ENCODE results near the gene NT5DC3. TPM values are rescaled to one million over a fixed set of nuclear protein-coding genes. Genes with fewer than 3 reads are reported as not detected.

Gene NT5DC3
- total RNA-seq, 4 donors from 2014 or later = 64.5 to 185 (median 131) TPM

DNA sequence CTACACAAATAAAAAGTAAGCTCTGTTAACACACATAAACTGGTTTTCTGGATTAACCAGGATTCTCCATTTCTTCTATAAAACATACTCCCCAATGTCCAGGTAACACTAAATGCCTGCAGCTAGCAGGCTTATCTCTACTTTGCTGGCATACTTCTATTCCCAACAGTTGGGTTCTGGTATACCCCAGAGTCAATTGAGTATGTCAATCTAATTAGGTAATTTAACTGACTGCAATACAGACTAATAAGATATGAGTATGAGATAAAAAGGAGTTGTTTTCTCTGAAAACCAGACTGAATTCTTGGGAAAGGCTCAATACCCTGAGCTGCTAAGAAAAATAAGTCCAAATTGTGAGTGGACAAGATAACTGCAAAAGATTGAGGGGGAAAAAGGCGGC is 9.4 kb upstream of the NT5DC3 start:
- Histone ChIP-seq H3K27me3 (no peaks in the 10 kb centered on the region), H3K27ac (peak overlapping the region; percentile 92 to 99 (median 96)), H3K9me3 (no peaks in the 10 kb centered on the region), H3K36me3 (no peaks in the 10 kb centered on the region), H3K4me3 (no peak overlapping the region), H3K4me1 (peaks cover 23 to 82% (median 37%) of the 10 kb centered on the region in 3 donors)
- 93% methylated on average over 1 of the region's 1 CpG; no CpG with 5 or more reads in 1 of the 2 donors for WGBS, 2 donors (ENCODE audit: low coverage in 1 of 2)
- no peak for ATAC-seq
- TF ChIP-seq, protein P1, sequence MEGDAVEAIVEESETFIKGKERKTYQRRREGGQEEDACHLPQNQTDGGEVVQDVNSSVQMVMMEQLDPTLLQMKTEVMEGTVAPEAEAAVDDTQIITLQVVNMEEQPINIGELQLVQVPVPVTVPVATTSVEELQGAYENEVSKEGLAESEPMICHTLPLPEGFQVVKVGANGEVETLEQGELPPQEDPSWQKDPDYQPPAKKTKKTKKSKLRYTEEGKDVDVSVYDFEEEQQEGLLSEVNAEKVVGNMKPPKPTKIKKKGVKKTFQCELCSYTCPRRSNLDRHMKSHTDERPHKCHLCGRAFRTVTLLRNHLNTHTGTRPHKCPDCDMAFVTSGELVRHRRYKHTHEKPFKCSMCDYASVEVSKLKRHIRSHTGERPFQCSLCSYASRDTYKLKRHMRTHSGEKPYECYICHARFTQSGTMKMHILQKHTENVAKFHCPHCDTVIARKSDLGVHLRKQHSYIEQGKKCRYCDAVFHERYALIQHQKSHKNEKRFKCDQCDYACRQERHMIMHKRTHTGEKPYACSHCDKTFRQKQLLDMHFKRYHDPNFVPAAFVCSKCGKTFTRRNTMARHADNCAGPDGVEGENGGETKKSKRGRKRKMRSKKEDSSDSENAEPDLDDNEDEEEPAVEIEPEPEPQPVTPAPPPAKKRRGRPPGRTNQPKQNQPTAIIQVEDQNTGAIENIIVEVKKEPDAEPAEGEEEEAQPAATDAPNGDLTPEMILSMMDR (IDR thresholded peaks at IDR 0.05) = no peak
- TF ChIP-seq POLR2A (IDR thresholded peaks at IDR 0.05) (no peak), EP300 (IDR thresholded peaks at IDR 0.05) (no peak), POLR2AphosphoS5 (IDR thresholded peaks at IDR 0.05) (no peak)

DNA sequence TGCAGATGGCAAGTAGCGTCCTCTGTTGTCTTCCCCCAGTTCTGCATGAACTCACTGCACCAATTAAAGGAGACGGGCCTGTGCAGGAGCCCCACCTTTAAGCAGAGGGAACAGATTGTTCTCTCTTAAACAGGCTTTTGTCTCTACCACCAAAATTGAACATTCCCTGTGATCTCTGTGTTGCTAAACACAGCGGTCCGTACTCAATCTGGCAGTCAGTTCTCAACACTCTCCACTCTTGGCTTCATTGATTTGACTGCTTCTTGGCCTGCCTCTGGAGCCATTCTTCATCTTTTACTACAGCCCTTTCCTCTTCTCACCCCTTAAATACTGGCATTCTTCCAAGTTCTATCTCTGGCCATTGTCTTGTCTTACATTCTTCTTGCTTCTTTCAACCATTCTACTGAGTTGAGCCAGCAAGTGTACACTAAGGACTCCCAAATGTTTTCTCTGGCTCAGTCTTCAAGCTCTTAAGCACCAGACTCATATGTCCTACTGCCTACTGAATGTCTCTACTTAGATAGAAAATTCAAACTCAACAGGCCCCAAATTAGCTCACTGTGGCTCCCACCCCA is 8.0 kb upstream of the NT5DC3 start:
- TF ChIP-seq POLR2A (IDR thresholded peaks at IDR 0.05) (no peak), POLR2AphosphoS5 (IDR thresholded peaks at IDR 0.05) (peak; percentile 29), EP300 (IDR thresholded peaks at IDR 0.05) (peak; percentile 35)
- TF ChIP-seq, protein P1 (IDR thresholded peaks at IDR 0.05) = peak in 2 of 4 experiments; percentile 25 to 46
- ATAC-seq = peak; percentile 91
- peak overlapping the region; percentile 92 to 99 (median 96) for H3K27ac ChIP-seq

DNA sequence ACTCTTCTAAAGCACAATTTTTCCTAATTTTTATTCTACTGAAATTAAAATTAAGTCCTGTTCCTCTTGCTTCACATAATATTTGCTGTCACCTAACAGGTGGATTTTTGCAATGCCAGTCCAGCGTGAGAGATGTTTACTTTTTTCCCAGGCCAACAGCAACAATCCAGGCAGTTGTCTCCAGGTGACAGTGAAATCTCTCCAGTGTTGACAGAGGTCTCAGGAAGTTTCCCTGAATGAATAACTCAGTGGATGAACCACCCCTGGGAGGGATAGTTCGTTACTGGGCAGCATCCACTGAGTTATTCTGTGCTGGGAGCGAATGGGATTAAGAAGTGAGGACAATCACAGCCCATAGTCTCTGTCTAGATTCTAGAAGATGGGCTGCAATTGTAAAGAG is 7.1 kb upstream of the NT5DC3 start:
- no peaks in the 10 kb centered on the region for H3K27me3 ChIP-seq
- no peak overlapping the region for H3K4me3 ChIP-seq
- no peaks in the 10 kb centered on the region for H3K9me3 ChIP-seq
- H3K36me3 ChIP-seq = no peaks in the 10 kb centered on the region
- ATAC-seq = no peak
- peak overlapping the region; percentile 92 to 99 (median 96) for H3K27ac ChIP-seq
- H3K4me1 ChIP-seq = peaks cover 23 to 64% (median 32%) of the 10 kb centered on the region in 3 donors
- TF ChIP-seq POLR2A (IDR thresholded peaks at IDR 0.05) (no peak), POLR2AphosphoS5 (IDR thresholded peaks at IDR 0.05) (no peak), EP300 (IDR thresholded peaks at IDR 0.05) (no peak)
- TF ChIP-seq, protein P1 (IDR thresholded peaks at IDR 0.05) = no peak
- 0 to 43% methylated on average over 1 to 2 of the region's 3 CpGs for WGBS, 2 donors (ENCODE audit: low coverage in 1 of 2)

More for the DNA sequence above, 8.0 kb upstream of the NT5DC3 start:
- Histone ChIP-seq H3K27me3 (no peaks in the 10 kb centered on the region), H3K36me3 (no peaks in the 10 kb centered on the region), H3K4me1 (peaks cover 23 to 73% (median 32%) of the 10 kb centered on the region in 3 donors), H3K9me3 (no peaks in the 10 kb centered on the region), H3K4me3 (no peak overlapping the region)
- 10 to 48% methylated on average over 2 to 3 of the region's 4 CpGs for WGBS, 2 donors (ENCODE audit: low coverage in 1 of 2)

DNA sequence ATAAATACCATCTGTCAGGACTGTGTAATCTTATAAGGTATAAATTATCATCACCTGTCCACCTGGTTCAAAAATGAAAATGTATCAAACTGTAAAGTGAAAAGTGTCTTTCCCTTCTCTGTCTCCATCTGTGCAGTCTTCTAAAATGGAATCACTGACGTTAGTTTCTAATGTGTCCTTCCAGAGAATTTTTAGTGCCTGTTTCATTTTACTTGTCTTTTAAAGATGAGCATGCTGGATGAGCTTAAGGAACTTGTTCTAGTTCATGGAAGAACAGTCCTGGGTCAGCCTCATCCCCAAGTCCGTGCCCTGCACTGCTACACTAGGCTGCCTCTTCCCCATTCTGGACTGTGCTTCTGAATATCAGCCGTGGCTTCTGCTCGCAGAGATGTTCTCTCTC is 5.4 kb upstream of the NT5DC3 start:
- Histone ChIP-seq H3K27me3 (no peaks in the 10 kb centered on the region), H3K36me3 (no peaks in the 10 kb centered on the region), H3K27ac (peak overlapping the region; percentile 92 to 99 (median 96)), H3K4me1 (peaks cover 14 to 60% (median 23%) of the 10 kb centered on the region in 3 donors), H3K9me3 (no peaks in the 10 kb centered on the region), H3K4me3 (no peak overlapping the region)
- no peak for ATAC-seq
- WGBS, 2 donors (ENCODE audit: low coverage in 1 of 2) = 63 to 78% methylated on average over 4 of the region's 4 CpGs
- TF ChIP-seq POLR2A (IDR thresholded peaks at IDR 0.05) (no peak), POLR2AphosphoS5 (IDR thresholded peaks at IDR 0.05) (no peak), EP300 (IDR thresholded peaks at IDR 0.05) (no peak)
- TF ChIP-seq, protein P1 (IDR thresholded peaks at IDR 0.05) = no peak

DNA sequence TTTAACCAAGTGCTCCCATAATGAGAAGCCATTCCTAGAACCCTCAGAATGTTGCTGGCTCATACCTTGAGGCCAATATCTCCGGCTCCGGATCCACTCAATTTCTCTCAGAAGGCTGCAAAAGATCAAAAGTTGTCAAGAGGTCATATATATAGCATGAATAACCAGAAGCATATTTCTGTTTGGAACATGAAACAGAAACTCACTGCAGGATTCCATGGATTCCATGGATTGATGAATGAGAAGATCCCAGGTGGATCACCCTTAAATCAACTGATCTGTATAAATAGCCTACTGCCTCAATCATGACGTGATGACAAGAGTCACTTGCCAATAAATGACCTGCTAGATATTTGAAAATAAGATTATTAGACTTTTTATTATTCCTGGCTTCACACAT is 3.3 kb upstream of the NT5DC3 start:
- TF ChIP-seq POLR2A (IDR thresholded peaks at IDR 0.05) = no peak
- TF ChIP-seq, protein P1 (IDR thresholded peaks at IDR 0.05) = no peak
- no peak for TF ChIP-seq POLR2AphosphoS5 (IDR thresholded peaks at IDR 0.05)
- TF ChIP-seq EP300 (IDR thresholded peaks at IDR 0.05) = no peak
- Histone ChIP-seq H3K27ac (peak overlapping the region; percentile 31 to 97 (median 82)), H3K4me3 (no peak overlapping the region), H3K9me3 (no peaks in the 10 kb centered on the region), H3K36me3 (no peaks in the 10 kb centered on the region), H3K27me3 (no peaks in the 10 kb centered on the region), H3K4me1 (peaks cover under 1 to 51% (median 6%) of the 10 kb centered on the region in 3 donors)
- ATAC-seq = no peak
- 23 to 71% methylated on average over 3 of the region's 3 CpGs for WGBS, 2 donors (ENCODE audit: low coverage in 1 of 2)
